ENCODE results near the gene DACH1.
"Not testable (repeated sequence)": the region's sequence is repeated elsewhere in the genome, so short reads cannot be mapped to it uniquely, and the experiment has no call there.

DACH1 gene

GRCh38 chr13:71867131-71867814, at the start of gene DACH1:
DACH1 (minus strand) TSS chr13:71867204.
- no peak for DNase-seq (ENCODE audit: low read depth in 2 of 2)

DNA sequence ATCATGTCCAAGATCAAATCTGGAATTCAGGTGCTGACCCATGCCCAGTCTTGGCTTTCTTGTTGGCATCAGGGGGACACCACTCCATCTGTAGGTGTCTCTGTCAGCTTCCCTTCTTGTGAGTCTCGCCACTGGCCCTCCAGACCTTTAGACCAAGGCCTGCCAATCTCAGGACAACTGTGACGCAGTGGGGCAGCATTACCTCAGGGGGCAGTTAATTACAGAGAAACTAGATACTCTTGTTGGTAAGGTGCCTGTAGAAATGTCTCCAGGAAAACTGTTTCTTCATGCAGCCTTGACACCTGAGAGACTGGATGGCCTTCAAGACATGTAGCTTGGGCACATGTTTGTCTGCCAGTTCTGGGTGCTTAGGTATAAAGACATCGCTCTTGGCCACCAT, 46.7 kb upstream of the DACH1 start:
- DNase-seq (ENCODE audit: low read depth in 2 of 2), result no peak

DNA sequence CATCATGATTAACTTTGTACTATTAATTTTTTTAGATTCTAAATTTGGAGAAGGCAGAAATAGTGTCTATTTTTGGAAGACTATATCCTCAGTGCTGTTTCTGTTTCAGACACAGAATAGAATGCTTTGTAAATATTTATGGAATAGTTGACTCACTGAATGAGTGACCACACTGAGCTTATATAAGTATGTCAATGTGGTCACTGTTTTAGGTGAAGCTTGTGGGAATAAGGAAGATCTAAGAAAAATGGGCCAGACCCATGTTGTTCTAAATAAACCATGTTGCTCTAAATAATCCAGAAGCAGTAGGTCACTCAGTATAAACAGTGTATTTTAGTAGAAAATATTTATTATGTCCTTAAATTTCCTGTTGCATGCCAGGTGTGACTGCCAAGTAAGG, 45.5 kb upstream of the DACH1 start:
- DNase-seq (ENCODE audit: low read depth in 2 of 2), result no peak

DNA sequence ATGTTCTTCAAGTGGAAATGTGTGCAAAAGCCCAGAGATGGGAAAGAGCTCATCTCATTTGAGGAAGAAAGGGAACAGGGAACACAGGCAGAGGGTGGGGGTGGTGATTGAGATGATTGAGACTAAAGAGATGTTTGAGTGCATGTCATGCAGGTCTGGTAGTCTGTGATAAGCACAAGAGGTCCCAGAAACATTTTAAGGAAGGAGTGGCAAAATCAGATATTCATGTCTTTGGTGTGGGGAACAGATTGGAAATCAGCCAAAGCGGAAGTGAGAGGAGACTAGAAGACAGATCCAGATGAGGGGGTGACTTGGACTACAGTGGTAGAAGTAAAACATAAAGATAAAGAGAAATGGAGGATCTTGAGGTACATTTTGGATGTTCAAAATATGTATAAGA, 39.4 kb upstream of the DACH1 start:
- no peak for DNase-seq (ENCODE audit: low read depth in 2 of 2)

- no peak for DNase-seq (ENCODE audit: low read depth in 2 of 2)
These were observed 35.7 kb upstream of the DACH1 start for GRCh38 chr13:71902676-71903075.

- DNase-seq (ENCODE audit: low read depth in 2 of 2), result not testable (repeated sequence)
These were observed 26.5 kb upstream of the DACH1 start for GRCh38 chr13:71893506-71893905.

- DNase-seq (ENCODE audit: low read depth in 2 of 2), result no peak
These were observed 19.9 kb upstream of the DACH1 start for GRCh38 chr13:71886880-71887279.

GRCh38 chr13:71882120-71882519, 15.1 kb upstream of the DACH1 start:
- DNase-seq (ENCODE audit: low read depth in 2 of 2), result no peak

- no peak for DNase-seq (ENCODE audit: low read depth in 2 of 2)
These were observed 13.9 kb upstream of the DACH1 start for GRCh38 chr13:71880753-71881541.

- DNase-seq (ENCODE audit: low read depth in 2 of 2), result no peak
These were observed 12.9 kb upstream of the DACH1 start for GRCh38 chr13:71879808-71880344.

GRCh38 chr13:71879129-71879535, 12.1 kb upstream of the DACH1 start:
- no peak for DNase-seq (ENCODE audit: low read depth in 2 of 2)

DNA sequence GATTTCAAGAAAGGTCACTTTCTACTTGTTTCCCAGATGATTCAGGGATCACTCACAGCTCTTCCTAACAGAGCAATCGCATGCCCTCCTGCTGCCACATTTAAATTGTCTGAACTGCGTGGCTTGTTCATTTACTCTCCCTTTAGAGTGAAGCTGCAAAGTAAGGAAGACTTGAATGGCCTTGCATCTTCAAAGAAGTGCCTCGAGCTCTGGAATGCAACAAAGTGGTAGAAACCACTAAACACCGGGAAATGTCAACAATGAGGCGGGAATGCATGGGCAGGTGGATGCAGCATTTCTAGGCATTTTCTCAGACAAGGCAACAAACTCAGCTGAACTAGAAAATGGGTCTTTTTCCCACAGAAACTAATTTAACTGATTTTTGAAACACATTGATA, 10.3 kb upstream of the DACH1 start:
- DNase-seq (ENCODE audit: low read depth in 2 of 2), result no peak

DNA sequence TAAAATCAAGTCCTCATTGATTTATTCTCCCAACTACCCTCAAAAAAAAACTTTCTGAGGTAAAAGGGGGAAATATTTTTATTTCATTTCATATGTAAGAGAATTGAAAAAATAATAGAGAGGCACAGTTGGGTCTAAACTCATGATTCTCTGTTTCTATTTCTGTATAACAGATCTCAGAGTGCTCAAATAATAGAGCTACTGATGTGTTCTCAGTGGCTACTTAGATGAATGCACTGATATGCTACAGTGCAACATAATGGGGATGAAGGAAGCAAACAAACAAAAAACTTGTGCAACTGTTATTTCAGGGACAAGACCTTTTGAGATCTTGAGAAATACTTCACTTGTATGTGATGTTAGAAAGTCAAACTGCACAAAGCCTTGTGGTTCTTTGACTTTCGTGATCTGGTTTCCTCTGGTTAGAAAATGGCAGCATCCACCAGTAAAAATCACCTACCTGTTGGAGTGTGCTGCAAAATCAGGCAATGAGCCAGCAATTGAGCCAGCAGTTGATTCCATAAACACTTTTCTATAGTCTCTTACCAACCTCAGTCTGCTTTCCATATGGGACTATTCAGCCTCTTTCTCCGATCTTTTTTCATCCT, 9.7 kb upstream of the DACH1 start:
- DNase-seq (ENCODE audit: low read depth in 2 of 2), result no peak

DNA sequence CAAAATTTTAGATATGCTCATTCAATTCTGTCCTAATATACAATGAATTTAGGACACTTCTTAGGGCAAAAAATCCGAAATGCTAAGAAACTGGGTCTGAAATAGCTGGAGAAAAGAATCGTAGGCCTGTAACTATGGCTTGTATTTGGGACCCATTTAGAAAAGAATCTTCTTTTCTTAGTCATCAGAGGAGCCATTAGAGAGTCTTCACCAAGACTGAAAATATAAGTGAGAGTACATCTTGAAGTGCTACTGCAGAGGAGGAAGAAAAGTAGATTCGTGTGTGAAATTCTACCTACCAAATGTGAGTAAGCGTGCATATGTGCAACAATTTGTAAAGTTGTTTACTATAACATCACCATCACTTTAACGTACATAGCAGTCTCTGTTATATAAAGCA, 8.8 kb upstream of the DACH1 start:
- DNase-seq (ENCODE audit: low read depth in 2 of 2), result no peak

DNA sequence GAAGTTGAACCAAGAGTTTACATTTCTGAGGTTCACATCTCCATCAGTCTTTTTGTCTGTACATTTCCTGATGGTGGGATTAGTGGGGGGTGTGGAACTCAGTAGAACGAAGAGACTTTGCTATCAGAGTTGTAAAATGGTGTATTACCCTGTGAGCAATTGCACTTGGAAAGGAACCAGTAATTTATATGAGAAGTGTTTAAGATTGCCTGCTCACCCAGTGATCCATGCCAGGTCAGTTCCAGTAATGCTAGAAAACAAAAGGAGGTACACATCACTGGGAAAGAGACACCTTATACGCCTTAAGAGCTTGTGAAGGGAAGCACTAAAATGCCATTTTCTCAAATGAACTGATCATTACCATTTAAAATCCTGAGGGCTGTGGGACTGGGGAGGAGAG, 7.5 kb upstream of the DACH1 start:
- DNase-seq (ENCODE audit: low read depth in 2 of 2), result no peak

DNA sequence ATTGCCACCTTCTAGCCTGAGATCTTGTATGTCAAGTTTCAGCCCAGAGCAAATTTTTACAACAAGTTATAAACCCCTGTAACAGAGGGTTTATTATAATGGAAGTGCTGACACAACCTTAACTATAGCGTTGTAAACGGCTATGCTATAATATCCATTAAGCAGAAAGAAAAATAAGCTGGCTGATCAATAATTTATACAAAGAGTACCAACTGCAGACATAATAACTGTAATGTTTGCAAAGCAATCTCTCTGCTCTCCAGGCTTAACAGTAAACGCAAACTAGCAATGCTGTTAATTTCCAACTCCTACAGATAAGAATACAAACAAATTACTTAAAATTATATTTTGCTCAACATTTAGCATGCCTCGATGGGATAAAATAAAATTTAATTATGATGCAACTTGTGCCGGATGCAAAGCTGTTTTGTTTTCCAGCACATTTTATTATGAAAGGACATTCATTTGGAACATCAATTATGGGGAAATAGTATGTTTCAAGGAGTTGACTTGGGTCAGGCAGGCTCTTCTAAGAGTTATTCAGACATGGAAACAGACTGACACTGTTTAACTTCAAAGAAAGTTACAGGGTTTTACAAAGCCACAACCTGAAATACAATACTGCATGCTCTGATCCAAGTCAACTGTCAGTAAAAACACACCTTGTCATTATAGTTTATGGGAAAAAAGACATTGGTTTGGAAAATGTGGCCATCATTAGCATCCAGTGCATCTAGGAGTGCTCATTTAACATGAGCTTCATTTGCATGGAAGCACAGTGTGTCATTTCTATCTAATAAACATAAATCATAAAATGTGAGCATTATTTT, 6.6 kb upstream of the DACH1 start:
- no peak for DNase-seq (ENCODE audit: low read depth in 2 of 2)

DNA sequence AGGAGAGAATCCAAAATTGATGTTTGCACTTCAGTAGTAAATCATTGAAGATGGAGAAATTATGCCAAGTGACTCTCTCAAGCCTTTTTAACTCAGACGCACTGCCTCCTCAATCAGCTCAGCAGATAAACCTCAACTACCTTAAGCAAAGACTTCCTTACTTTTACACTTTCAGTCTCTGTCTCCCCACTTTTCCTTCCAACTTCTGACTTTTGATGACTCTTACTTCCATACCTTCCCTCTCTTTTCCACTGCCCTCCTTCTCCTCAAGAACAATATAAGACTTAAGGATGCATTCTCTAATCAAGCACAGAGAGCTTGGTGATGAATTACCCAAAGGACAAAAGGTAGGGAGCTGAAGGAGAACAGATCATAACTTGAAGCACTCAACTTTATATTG, 4.8 kb upstream of the DACH1 start:
- no peak for DNase-seq (ENCODE audit: low read depth in 2 of 2)

GRCh38 chr13:71871176-71871754, 4.3 kb upstream of the DACH1 start:
- DNase-seq (ENCODE audit: low read depth in 2 of 2), result no peak

DNA sequence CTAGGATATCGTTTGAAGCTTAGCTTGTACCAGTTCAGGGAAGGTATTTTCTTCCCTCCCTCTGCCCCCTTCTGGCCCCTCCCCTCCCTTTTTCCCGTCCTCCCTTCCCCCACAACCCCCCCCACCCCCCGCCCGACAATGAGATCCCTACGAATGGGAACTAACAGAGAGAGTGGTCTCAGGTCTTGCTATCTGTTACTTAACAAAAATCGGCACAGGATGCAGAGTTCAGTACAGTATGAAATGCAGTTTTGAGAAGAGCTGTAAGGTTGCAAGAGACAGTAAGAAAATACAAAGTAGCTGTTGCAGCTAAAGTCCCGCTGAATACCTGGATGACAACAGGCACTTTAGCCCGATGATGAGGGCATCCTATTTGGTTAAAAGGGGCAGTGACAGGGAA, 3.1 kb upstream of the DACH1 start:
- no peak for DNase-seq (ENCODE audit: low read depth in 2 of 2)

- DNase-seq (ENCODE audit: low read depth in 2 of 2), result no peak
These were observed 2.3 kb upstream of the DACH1 start for GRCh38 chr13:71869274-71869673.

DNA sequence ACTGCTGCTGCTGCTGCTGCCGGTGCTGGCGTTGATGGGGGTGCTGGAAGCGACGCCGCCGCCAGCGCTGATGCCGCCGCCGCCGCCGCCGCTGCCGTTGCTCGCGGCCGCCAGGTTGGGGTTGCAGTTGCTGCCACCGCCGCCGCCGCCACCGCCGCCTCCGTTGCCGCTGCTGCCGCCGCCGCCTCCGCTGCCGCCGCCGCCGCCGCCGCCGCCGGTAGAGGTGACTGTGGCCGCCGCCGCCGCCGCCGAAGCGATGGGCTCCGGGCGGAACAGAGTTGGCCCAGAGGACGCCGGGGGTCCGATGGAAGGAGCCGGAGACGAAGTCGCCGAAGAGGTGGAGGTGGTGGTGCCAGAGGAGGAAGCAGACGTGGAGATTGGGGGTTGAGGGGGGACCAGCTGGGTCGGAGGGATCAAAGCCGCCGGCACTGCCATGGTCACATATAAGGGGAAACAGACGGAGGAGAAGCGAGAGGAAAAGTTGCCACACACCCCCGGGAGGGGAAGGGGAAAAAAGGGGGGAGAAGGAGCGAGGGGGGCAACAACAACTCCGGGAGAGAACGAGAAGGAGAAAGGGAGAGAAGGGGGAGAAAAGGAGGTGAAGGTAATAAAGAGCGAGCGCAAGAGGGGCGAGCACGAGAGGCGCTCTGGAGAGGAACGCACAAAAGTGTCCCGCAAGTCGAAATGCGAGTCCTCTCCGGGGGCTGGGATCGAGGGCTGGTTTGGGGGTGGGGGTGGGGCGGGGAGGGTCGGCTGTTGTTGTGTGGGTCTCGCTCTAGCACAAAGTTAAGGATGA, 471 bp downstream of the DACH1 start:
- DNase-seq (ENCODE audit: low read depth in 2 of 2), result no peak

Data from stimulated activated CD4-positive, alpha-beta T cell treated with anti-CD3 and anti-CD28 coated beads, Interleukin-1b, Interleukin-23, amount 100 ng/mL, for 4 hours (primary cell).